Gastroesophageal sphincter (tissue), 4 donors: ENCODE results near the gene PLEKHG3. TPM values are rescaled to one million over a fixed set of nuclear protein-coding genes. Genes with fewer than 3 reads are reported as not detected.

Experiments
- ATAC-seq: fragments of 150-250 bp; one replicate; pipeline ENCODE4 v1.9.1; 2016; ENCODE audit warnings: mild to moderate bottlenecking, moderate library complexity
- H3K27ac ChIP-seq, 4 donors: fragments of 200-600 bp; sonication (generic) in 3 of 4; 1 replicate in 3 of 4; 2 replicates in 1 of 4; pipeline ENCODE4 v1.5.1; 2016 to 2019
- H3K27me3 ChIP-seq: fragments of 200-600 bp; sonication (generic); one replicate; pipeline ENCODE4 v1.5.1; 2019
- H3K36me3 ChIP-seq, 2 donors: fragments of 200-600 bp; sonication (generic); one replicate each; pipeline ENCODE4 v1.5.1; 2019; ENCODE audit warnings: control low read depth in 1 of 2
- H3K4me1 ChIP-seq, 3 donors: fragments of 200-600 bp; sonication (generic); 1 replicate in 2 of 3; 2 replicates in 1 of 3; pipeline ENCODE4 v1.5.1; 2016 to 2019; ENCODE audit warnings: control low read depth in 2 of 3
- H3K4me3 ChIP-seq, 2 donors: fragments of 200-600 bp; sonication (generic); one replicate each; pipeline ENCODE4 v1.5.1; 2019; ENCODE audit warnings: mild to moderate bottlenecking in 1 of 2, moderate library complexity in 1 of 2
- H3K9me3 ChIP-seq, 3 donors: fragments of 200-600 bp; sonication (generic); one replicate each; pipeline ENCODE4 v1.5.1; 2017 to 2019; ENCODE audit warnings: control low read depth in 2 of 3
- EP300 ChIP-seq: sonication (generic); formaldehyde crosslinking; IDR thresholded peaks from one replicate; pipeline ENCODE4 v1.6.1; 2017; ENCODE audit warnings: antibody characterized with exemption, mild to moderate bottlenecking
- POLR2A ChIP-seq, 2 donors: fragments of 450-650 bp; IDR thresholded peaks; one replicate each; pipeline ENCODE4 v1.6.1; 2017; ENCODE audit warnings: antibody characterized with exemption in 2 of 2, mild to moderate bottlenecking in 2 of 2, moderate library complexity in 1 of 2
- POLR2AphosphoS5 ChIP-seq: sonication (generic); formaldehyde crosslinking; IDR thresholded peaks from one replicate; pipeline ENCODE4 v1.6.1; 2017; ENCODE audit warnings: antibody characterized with exemption
- WGBS, 2 donors: methylation state at CpG; one replicate each; pipeline ENCODE4 v1.1.5; 2018; ENCODE audit warnings: low coverage in 1 of 2; 5-methylcytosine and 5-hydroxymethylcytosine counted together
- total RNA-seq, 4 donors: library from RNA; depleted of rRNA; stranded (reverse); fragments of >200 nt; gene quantifications; one replicate each; pipeline ENCODE4 v1.1.0, GENCODE V29; 2016
- TF ChIP-seq, protein P1 (sequence below), 4 experiments: fragments of 200-600 bp in 2 of 4; fragments of 450-650 bp in 2 of 4; sonication (generic) in 1 of 4; IDR thresholded peaks; one replicate each; pipeline ENCODE4 v1.5.1; 2017 to 2019; ENCODE audit warnings: antibody characterized with exemption in 4 of 4, mild to moderate bottlenecking in 2 of 4, moderate library complexity in 2 of 4

PLEKHG3 gene
- total RNA-seq, 4 donors from 2014 or later: 44.2 to 79.4 (median 57.7) TPM

DNA sequence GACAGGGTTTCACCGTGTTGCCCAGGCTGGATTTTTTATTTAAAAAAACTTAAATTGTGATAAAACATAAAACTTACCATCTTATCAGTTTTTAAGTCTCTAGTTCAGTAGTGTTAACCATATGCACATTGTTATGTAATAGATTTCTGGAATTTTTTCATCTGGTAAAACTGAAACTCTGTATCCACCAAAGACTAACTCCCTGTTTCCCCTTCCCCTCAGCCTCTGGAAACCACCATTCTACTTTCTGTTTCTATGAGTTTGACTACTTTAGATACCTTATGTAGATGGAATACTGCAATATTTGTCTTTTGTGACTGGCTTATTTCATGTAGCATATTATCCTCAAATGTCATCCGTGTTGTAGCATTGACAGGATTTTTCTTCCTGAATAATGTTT lies 12.8 kb upstream of the PLEKHG3 start:
- 75 to 100% methylated on average over 2 of the region's 2 CpGs for WGBS, 2 donors
- no peak for ATAC-seq
- no peaks in the 10 kb centered on the region for H3K9me3 ChIP-seq
- peaks cover 0 to 31% (median 3%) of the 10 kb centered on the region in 3 donors for H3K4me1 ChIP-seq
- TF ChIP-seq POLR2AphosphoS5: no peak
- no peak for TF ChIP-seq EP300
- TF ChIP-seq, protein P1, sequence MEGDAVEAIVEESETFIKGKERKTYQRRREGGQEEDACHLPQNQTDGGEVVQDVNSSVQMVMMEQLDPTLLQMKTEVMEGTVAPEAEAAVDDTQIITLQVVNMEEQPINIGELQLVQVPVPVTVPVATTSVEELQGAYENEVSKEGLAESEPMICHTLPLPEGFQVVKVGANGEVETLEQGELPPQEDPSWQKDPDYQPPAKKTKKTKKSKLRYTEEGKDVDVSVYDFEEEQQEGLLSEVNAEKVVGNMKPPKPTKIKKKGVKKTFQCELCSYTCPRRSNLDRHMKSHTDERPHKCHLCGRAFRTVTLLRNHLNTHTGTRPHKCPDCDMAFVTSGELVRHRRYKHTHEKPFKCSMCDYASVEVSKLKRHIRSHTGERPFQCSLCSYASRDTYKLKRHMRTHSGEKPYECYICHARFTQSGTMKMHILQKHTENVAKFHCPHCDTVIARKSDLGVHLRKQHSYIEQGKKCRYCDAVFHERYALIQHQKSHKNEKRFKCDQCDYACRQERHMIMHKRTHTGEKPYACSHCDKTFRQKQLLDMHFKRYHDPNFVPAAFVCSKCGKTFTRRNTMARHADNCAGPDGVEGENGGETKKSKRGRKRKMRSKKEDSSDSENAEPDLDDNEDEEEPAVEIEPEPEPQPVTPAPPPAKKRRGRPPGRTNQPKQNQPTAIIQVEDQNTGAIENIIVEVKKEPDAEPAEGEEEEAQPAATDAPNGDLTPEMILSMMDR (IDR thresholded peaks at IDR 0.05): no peak
- TF ChIP-seq POLR2A (IDR thresholded peaks at IDR 0.05): no peak
- no peaks in the 10 kb centered on the region for H3K36me3 ChIP-seq
- no peak overlapping the region for H3K27ac ChIP-seq
- H3K4me3 ChIP-seq: no peak overlapping the region
- no peaks in the 10 kb centered on the region for H3K27me3 ChIP-seq

- Histone ChIP-seq H3K9me3 (no peaks in the 10 kb centered on the region), H3K4me1 (peaks cover 0 to 39% (median 3%) of the 10 kb centered on the region in 3 donors), H3K4me3 (no peak overlapping the region), H3K36me3 (no peaks in the 10 kb centered on the region), H3K27me3 (no peaks in the 10 kb centered on the region), H3K27ac (no peak overlapping the region)
- WGBS, 2 donors: 94 to 100% methylated on average over 2 to 3 of the region's 5 CpGs
- TF ChIP-seq EP300 (no peak), POLR2AphosphoS5 (no peak), POLR2A (IDR thresholded peaks at IDR 0.05) (no peak)
- TF ChIP-seq, protein P1 (IDR thresholded peaks at IDR 0.05): no peak
- peak; percentile 19 for ATAC-seq
Observed at GRCh38 chr14:64692189-64692985, 11.8 kb upstream of the PLEKHG3 start.

DNA sequence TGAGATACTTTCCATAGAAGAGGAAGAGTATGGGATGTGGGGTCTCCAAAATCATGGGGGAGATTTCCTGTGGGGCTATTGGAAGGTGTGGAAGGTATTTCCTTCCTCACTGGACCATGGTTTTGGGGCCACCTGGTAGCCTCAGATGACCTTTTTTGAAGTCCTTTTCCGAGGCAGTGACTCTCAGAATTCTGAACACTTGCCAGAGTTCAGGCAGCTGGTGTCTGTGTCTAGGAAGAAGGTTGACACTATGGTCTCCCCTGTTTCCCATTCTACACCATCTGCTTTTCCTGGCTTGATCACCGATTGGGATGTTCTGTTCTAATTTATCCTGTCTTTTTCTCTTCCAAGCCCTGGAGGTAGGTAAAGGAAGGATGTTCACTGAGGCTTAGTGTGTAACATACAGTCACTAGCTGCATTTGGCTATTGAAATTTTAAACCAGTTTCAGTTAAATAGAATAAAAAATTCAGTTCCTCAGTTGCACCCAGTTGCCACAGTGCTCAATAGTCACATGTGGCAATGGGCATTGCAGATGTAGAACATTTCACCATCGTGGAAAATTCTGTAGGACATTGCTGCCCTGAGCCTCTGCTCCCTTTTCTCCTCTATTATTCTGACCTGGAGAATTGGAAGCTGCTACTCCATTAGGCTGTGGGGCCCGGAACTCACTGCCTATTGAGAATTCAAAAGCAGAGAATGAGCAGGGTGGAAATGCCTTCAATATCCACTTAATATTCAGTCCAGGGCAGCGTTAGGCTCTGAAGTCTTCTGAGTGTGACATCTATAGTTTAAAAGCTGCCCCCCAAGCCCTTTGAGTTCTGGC lies 11.0 kb upstream of the PLEKHG3 start:
- WGBS, 2 donors: 63 to 73% methylated on average over 3 to 4 of the region's 5 CpGs
- H3K27ac ChIP-seq: peak overlapping the region in 2 of 4 donors; percentile 9 to 16

DNA sequence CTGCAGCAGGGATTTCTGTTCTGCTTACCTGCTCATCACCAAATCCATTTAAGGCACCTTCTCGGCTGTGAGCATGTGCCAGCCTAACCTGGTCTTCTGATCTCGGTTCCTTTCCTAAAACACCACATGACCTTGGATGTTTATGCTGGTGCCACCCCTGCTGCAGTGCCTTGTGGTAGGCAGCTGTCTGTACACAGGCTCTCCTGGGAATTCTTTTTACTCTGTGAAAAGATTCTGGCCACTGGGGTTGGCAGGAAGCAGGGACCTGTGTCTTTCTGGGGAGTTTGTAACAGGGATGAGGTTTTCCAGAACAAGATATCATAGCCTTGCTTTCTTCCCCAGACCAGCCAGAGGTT lies 10.4 kb upstream of the PLEKHG3 start:
- no peaks in the 10 kb centered on the region for H3K27me3 ChIP-seq
- H3K27ac ChIP-seq: peak overlapping the region in 2 of 4 donors; percentile 9 to 16
- ATAC-seq: no peak
- 74 to 90% methylated on average over 2 of the region's 2 CpGs for WGBS, 2 donors
- H3K4me1 ChIP-seq: peaks cover 0 to 48% (median 3%) of the 10 kb centered on the region in 3 donors
- TF ChIP-seq POLR2A (IDR thresholded peaks at IDR 0.05) (no peak), EP300 (no peak), POLR2AphosphoS5 (no peak)
- TF ChIP-seq, protein P1 (IDR thresholded peaks at IDR 0.05): no peak
- no peaks in the 10 kb centered on the region for H3K9me3 ChIP-seq
- H3K36me3 ChIP-seq: no peaks in the 10 kb centered on the region
- H3K4me3 ChIP-seq: no peak overlapping the region

More for the DNA sequence above, 11.0 kb upstream of the PLEKHG3 start:
- Histone ChIP-seq H3K36me3 (no peaks in the 10 kb centered on the region), H3K9me3 (no peaks in the 10 kb centered on the region), H3K27me3 (no peaks in the 10 kb centered on the region), H3K4me1 (peaks cover 0 to 47% (median 3%) of the 10 kb centered on the region in 3 donors), H3K4me3 (no peak overlapping the region)
- no peak for TF ChIP-seq POLR2A (IDR thresholded peaks at IDR 0.05)
- TF ChIP-seq, protein P1 (IDR thresholded peaks at IDR 0.05): no peak
- TF ChIP-seq EP300: no peak
- TF ChIP-seq POLR2AphosphoS5: no peak
- peak; percentile 21 for ATAC-seq
